Adrenal gland (tissue), 12 donors: ENCODE data around the gene CDC42EP1. TPM values are rescaled to one million over a fixed set of nuclear protein-coding genes. Genes with fewer than 3 reads are reported as not detected.
"Not testable (repeated sequence)": the region's sequence is repeated elsewhere in the genome, so short reads cannot be mapped to it uniquely, and the experiment has no call there.

ENCODE experiments used
- DNase-seq, 7 donors: peaks; one replicate each; pipeline ENCODE4 v3.0.0-alpha.2; 2019 to 2020
- H3K27ac ChIP-seq, 5 donors: fragments of 200-600 bp; sonication (generic) in 4 of 5; 1 replicate in 3 of 5; 2 replicates in 2 of 5; pipeline versions ENCODE4 v1.5.1 to v1.8.0; 2016 to 2020; ENCODE audit warnings: mild to moderate bottlenecking in 1 of 5
- H3K27me3 ChIP-seq: fragments of 200-600 bp; 2 replicates; pipeline ENCODE4 v1.8.0; 2021
- H3K36me3 ChIP-seq, 2 donors: fragments of 200-600 bp; replicated peaks in 1 of 2; 1 replicate in 1 of 2; 2 replicates in 1 of 2; pipeline versions ENCODE4 v1.5.1 to v1.8.0; 2018 to 2022
- H3K4me1 ChIP-seq, 2 donors: fragments of 200-600 bp; replicated peaks in 1 of 2; 1 replicate in 1 of 2; 2 replicates in 1 of 2; pipeline versions ENCODE4 v1.5.1 to v1.8.0; 2018 to 2021
- H3K4me3 ChIP-seq, 4 donors: fragments of 200-600 bp; sonication (generic) in 3 of 4; one replicate each; pipeline ENCODE4 v1.5.1; 2016 to 2018
- H3K9me3 ChIP-seq, 3 donors: fragments of 200-600 bp; sonication (generic) in 1 of 3; replicated peaks in 1 of 3; 1 replicate in 2 of 3; 2 replicates in 1 of 3; pipeline versions ENCODE4 v1.5.1 to v1.8.0; 2016 to 2021
- CTCF ChIP-seq, 6 experiments: fragments of 450-650 bp in 4 of 6; fragments of 200-600 bp in 2 of 6; sonication (generic) in 1 of 6; IDR thresholded peaks; 1 replicate in 5 of 6; 2 replicates in 1 of 6; pipeline versions ENCODE4 v1.5.1 to v1.8.0; 2016 to 2021; ENCODE audit warnings: antibody characterized with exemption in 6 of 6, mild to moderate bottlenecking in 2 of 6, moderate library complexity in 1 of 6
- POLR2A ChIP-seq, 2 donors: fragments of 450-650 bp; IDR thresholded peaks; one replicate each; pipeline ENCODE4 v1.6.1; 2017; ENCODE audit warnings: antibody characterized with exemption in 2 of 2, mild to moderate bottlenecking in 2 of 2, moderate library complexity in 1 of 2
- WGBS, 4 donors: extraction: QIAGEN DNeasy Blood & Tissue Kit in 2 of 4; methylation state at CpG; one replicate each; pipeline versions ENCODE4 v1.1.5 to v1.1.7; 2013 to 2017; 5-methylcytosine and 5-hydroxymethylcytosine counted together
- intact Hi-C, 2 donors: fragments of 100-400 bp; cut with DNase I; formaldehyde crosslinking; loops; one replicate each; pipeline versions ENCODE4 v1.14.1 to v1.15.0; 2022 to 2023
- polyA plus RNA-seq, 3 donors: library from polyadenylated mRNA; stranded (reverse); fragments of 200-250 nt in 2 of 3; fragments of 350-450 nt in 1 of 3; fragmentation: Illumina TruSeq in 1 of 3; extraction: RNeasy Lipid Tissue Mini Kit (QIAGEN cat#74804) in 1 of 3; gene quantifications; one replicate each; pipeline ENCODE4 v1.2.3, GENCODE V29; 2013 to 2014
- total RNA-seq, 9 donors: library from RNA; depleted of rRNA in 4 of 9; stranded (reverse); fragments of >200 nt in 4 of 9; fragments of 120-200 nt in 1 of 9; fragmentation: NEBNext Ultra II Directional in 1 of 9; extraction: Animal tissue kit (Norgen Biotek cat#: 25700) in 1 of 9; gene quantifications; one replicate each; pipeline versions ENCODE4 v1.1.0 to v1.2.4, GENCODE V29; 2013 to 2023
- donor health status: healthy with polysubstance abuse.
- donor health status: Bipolar disorder and iron deficiency.
- donor health status: DM: yes; HTN: yes; CAD: no.
- donor health status: DM: no; HTN: no; CAD: no.
- donor health status: DM: no; HTN: no; CAD: no.
- donor health status: DM: yes; HTN: yes; CAD: no.

Gene CDC42EP1
- total and polyA plus RNA-seq, 12 donors = 9.2 to 159 (median 92.8) TPM

- H3K9me3 ChIP-seq = no peaks in the 10 kb centered on the region
- intact Hi-C loops = loop anchor here in 1 of 2 donors (2.0 kb wide), 1 partner anchor 52 kb away; no protein-coding TSS in a partner anchor
- peaks cover 0 to 10% of the 10 kb centered on the region in 2 donors for H3K4me1 ChIP-seq
- no peak overlapping the region for H3K4me3 ChIP-seq
- no peaks in the 10 kb centered on the region for H3K36me3 ChIP-seq
- TF ChIP-seq CTCF (IDR thresholded peaks at IDR 0.05) (peak; percentile 91 to 100 (median 100)), POLR2A (IDR thresholded peaks at IDR 0.05) (peak in 1 of 2 donors; percentile 11)
- 9 to 14% (median 13%) methylated on average over 16 to 20 of the region's 20 CpGs for WGBS, 4 donors
- H3K27ac ChIP-seq = peak overlapping the region in 2 of 5 donors; percentile 39 to 57
- DNase-seq = peak; percentile 94 to 98 (median 97)
- no peaks in the 10 kb centered on the region for H3K27me3 ChIP-seq
These were observed 21.5 kb upstream of the CDC42EP1 start for GRCh38 chr22:37538590-37539357.

- WGBS, 4 donors = 79 to 87% (median 83%) methylated on average over 6 of the region's 6 CpGs
- H3K4me3 ChIP-seq, H3K9me3 ChIP-seq, H3K27ac ChIP-seq, H3K36me3 ChIP-seq, H3K4me1 ChIP-seq, DNase-seq, H3K27me3 ChIP-seq: not testable (repeated sequence)
- intact Hi-C loops = loop anchor here in 1 of 2 donors (2.0 kb wide), 1 partner anchor 51 kb away; no protein-coding TSS in a partner anchor
These were observed 20.5 kb upstream of the CDC42EP1 start for GRCh38 chr22:37539790-37540189.

- WGBS, 4 donors = 91 to 97% (median 95%) methylated on average over 4 of the region's 4 CpGs
- H3K4me3 ChIP-seq, H3K36me3 ChIP-seq, H3K27me3 ChIP-seq, DNase-seq, intact Hi-C loops, H3K9me3 ChIP-seq: not testable (repeated sequence)
- Histone ChIP-seq H3K27ac (peak overlapping the region in 2 of 5 donors; percentile 34 to 46), H3K4me1 (peaks cover 20 to 35% of the 10 kb centered on the region in 2 donors)
These were observed 17.9 kb upstream of the CDC42EP1 start for GRCh38 chr22:37542416-37542815.

GRCh38 chr22:37542959-37543358 lies 17.3 kb upstream of the CDC42EP1 start:
- WGBS, 4 donors = 88 to 90% (median 89%) methylated on average over 7 of the region's 7 CpGs
- H3K9me3 ChIP-seq = no peaks in the 10 kb centered on the region
- no peak for TF ChIP-seq CTCF (IDR thresholded peaks at IDR 0.05)
- no peak for TF ChIP-seq POLR2A (IDR thresholded peaks at IDR 0.05)
- no peak for DNase-seq
- no peaks in the 10 kb centered on the region for H3K36me3 ChIP-seq
- H3K4me3 ChIP-seq = no peak overlapping the region
- intact Hi-C loops = no loop called here
- peaks cover 25 to 41% of the 10 kb centered on the region in 2 donors for H3K4me1 ChIP-seq
- no peaks in the 10 kb centered on the region for H3K27me3 ChIP-seq
- no peak overlapping the region for H3K27ac ChIP-seq

- H3K4me1 ChIP-seq = peaks cover 36 to 54% of the 10 kb centered on the region in 2 donors
- intact Hi-C loops = loop anchor here (2.0 to 5.0 kb wide), 2 partner anchors 47 to 48 kb away; no protein-coding TSS in a partner anchor
These were observed 15.2 kb upstream of the CDC42EP1 start for GRCh38 chr22:37544955-37545702.

More at GRCh38 chr22:37544955-37545702, 15.2 kb upstream of the CDC42EP1 start:
- peak overlapping the region in 1 of 4 donors; percentile 20 for H3K4me3 ChIP-seq
- no peaks in the 10 kb centered on the region for H3K9me3 ChIP-seq
- DNase-seq = peak; percentile 78 to 90 (median 87)
- H3K36me3 ChIP-seq = no peaks in the 10 kb centered on the region
- 0 to 46% (median 43%) methylated on average over 1 to 11 of the region's 11 CpGs for WGBS, 4 donors
- H3K27me3 ChIP-seq = no peaks in the 10 kb centered on the region
- TF ChIP-seq POLR2A (IDR thresholded peaks at IDR 0.05) = no peak
- peak; percentile 59 to 92 (median 80) for TF ChIP-seq CTCF (IDR thresholded peaks at IDR 0.05)
- H3K27ac ChIP-seq = peak overlapping the region; percentile 92 to 97 (median 97)
